ENCODE measurements around the gene PTPRC. TPM values are rescaled to one million over a fixed set of nuclear protein-coding genes. Genes with fewer than 3 reads are reported as not detected.

The PTPRC gene
- total and polyA plus RNA-seq, 2 donors (not counting 3 experiments of a cell fraction or from before 2014, with no cell fraction given), result not detected

GRCh38 chr1:198694542-198694941 lies 55.7 kb downstream of the PTPRC start:
- no TSS peak for BruUV-seq (replicated peaks)
- FAIRE-seq, result no peak
- dilution Hi-C loops (cut with MboI; ENCODE audit: extremely low pct_ligation_motif_present, low sequenced_read_pairs) (no loop called here), intact Hi-C loops (cut with micrococcal nuclease) (no loop called here)
- Histone ChIP-seq H3K9me1 (replicated peaks; ENCODE audit: control insufficient read depth, extremely low read depth, insufficient read depth, low read length) (no peaks in the 10 kb centered on the region), H3K27ac (ENCODE audit: insufficient read depth, low read depth, low read length) (no peak overlapping the region), H3K36me3 (ENCODE audit: control insufficient read depth in 2 of 2, extremely low read depth in 1 of 2, insufficient read depth in 2 of 2, low read length in 2 of 2) (no peaks in the 10 kb centered on the region), H3K4me2 (ENCODE audit: insufficient read depth, low read length) (no peak overlapping the region), H3K9me3 (replicated peaks; ENCODE audit: control insufficient read depth, insufficient read depth, low read length) (no peaks in the 10 kb centered on the region), H3K4me3 (replicated peaks in 1 of 3; ENCODE audit: insufficient read depth in 1 of 3, low read depth in 1 of 3, low read length in 3 of 3) (no peak overlapping the region), H3K9ac (replicated peaks; ENCODE audit: extremely low read depth, insufficient read depth, low read length) (no peak overlapping the region), H3K4me1 (ENCODE audit: control insufficient read depth, extremely low read depth, insufficient read depth, low read length) (no peaks in the 10 kb centered on the region), H3K27me3 (ENCODE audit: control insufficient read depth in 2 of 2, insufficient read depth in 2 of 2, low read length in 2 of 2) (no peaks in the 10 kb centered on the region), H2AFZ (ENCODE audit: low read depth, low read length) (no peak overlapping the region), H3K79me2 (ENCODE audit: control insufficient read depth, insufficient read depth, low read length) (no peaks in the 10 kb centered on the region), H4K20me1 (replicated peaks; ENCODE audit: control insufficient read depth, extremely low read depth, insufficient read depth, low read length) (no peaks in the 10 kb centered on the region)
- ChIA-PET CTCF (no interaction called here), POLR2A (no interaction called here)
- no peak for DNase-seq (ENCODE audit: low read depth, low spot score)
- TF ChIP-seq POLR2AphosphoS5 (IDR thresholded peaks at IDR 0.05; ENCODE audit: insufficient read depth, low read depth, low read length) (no peak), POLR2A (IDR thresholded peaks at IDR 0.05; ENCODE audit: low read depth, low read length) (no peak), JUN (IDR thresholded peaks at IDR 0.05; ENCODE audit: borderline replicate concordance, insufficient read depth, insufficient read length, low read depth) (no peak), MYC (IDR thresholded peaks at IDR 0.05; ENCODE audit: low read depth, low read length) (no peak), GATA2 (IDR thresholded peaks at IDR 0.05; ENCODE audit: insufficient read depth, insufficient read length, low read depth, low read length) (no peak), FOS (IDR thresholded peaks at IDR 0.05; ENCODE audit: borderline replicate concordance, insufficient read depth, low read length) (no peak), EZH2 (IDR thresholded peaks at IDR 0.05; ENCODE audit: borderline replicate concordance, low read depth, low read length, severe bottlenecking) (no peak)
- TF ChIP-seq, protein P1, sequence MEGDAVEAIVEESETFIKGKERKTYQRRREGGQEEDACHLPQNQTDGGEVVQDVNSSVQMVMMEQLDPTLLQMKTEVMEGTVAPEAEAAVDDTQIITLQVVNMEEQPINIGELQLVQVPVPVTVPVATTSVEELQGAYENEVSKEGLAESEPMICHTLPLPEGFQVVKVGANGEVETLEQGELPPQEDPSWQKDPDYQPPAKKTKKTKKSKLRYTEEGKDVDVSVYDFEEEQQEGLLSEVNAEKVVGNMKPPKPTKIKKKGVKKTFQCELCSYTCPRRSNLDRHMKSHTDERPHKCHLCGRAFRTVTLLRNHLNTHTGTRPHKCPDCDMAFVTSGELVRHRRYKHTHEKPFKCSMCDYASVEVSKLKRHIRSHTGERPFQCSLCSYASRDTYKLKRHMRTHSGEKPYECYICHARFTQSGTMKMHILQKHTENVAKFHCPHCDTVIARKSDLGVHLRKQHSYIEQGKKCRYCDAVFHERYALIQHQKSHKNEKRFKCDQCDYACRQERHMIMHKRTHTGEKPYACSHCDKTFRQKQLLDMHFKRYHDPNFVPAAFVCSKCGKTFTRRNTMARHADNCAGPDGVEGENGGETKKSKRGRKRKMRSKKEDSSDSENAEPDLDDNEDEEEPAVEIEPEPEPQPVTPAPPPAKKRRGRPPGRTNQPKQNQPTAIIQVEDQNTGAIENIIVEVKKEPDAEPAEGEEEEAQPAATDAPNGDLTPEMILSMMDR (IDR thresholded peaks at IDR 0.05; ENCODE audit: extremely low read depth in 1 of 2, insufficient read depth in 1 of 2, low read depth in 1 of 2, low read length in 2 of 2), result no peak
- TF ChIP-seq, protein P2, sequence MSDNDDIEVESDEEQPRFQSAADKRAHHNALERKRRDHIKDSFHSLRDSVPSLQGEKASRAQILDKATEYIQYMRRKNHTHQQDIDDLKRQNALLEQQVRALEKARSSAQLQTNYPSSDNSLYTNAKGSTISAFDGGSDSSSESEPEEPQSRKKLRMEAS (IDR thresholded peaks at IDR 0.05; ENCODE audit: insufficient read depth, insufficient read length), result no peak
